NCI-H146 (cell line): ENCODE measurements around the gene MMADHC.

Source experiments
- DNase-seq: peaks from one replicate; lab custom pipeline; 2025; lab: John Stamatoyannopoulos, UW

The MMADHC gene

GRCh38 chr2:149556452-149556851 lies 31.1 kb downstream of the MMADHC start:
- DNase-seq: no peak

- no peak for DNase-seq
These were observed 34.7 kb downstream of the MMADHC start for GRCh38 chr2:149552830-149553229.

- DNase-seq: no peak
These were observed 35.3 kb downstream of the MMADHC start for GRCh38 chr2:149552226-149552625.

GRCh38 chr2:149544692-149545091 lies 42.9 kb downstream of the MMADHC start:
- DNase-seq: no peak

- no peak for DNase-seq
These were observed 43.7 kb downstream of the MMADHC start for GRCh38 chr2:149543845-149544244.

GRCh38 chr2:149540138-149540537 lies 47.4 kb downstream of the MMADHC start:
- no peak for DNase-seq

- DNase-seq: no peak
These were observed 49.3 kb downstream of the MMADHC start for GRCh38 chr2:149538138-149538833.

GRCh38 chr2:149537092-149537726 lies 50.4 kb downstream of the MMADHC start:
- no peak for DNase-seq

- no peak for DNase-seq
These were observed 50.9 kb downstream of the MMADHC start for GRCh38 chr2:149536649-149537048.

- DNase-seq: no peak
These were observed 52.9 kb downstream of the MMADHC start for GRCh38 chr2:149534674-149535073.

- DNase-seq: no peak
These were observed 58.6 kb downstream of the MMADHC start for GRCh38 chr2:149528983-149529382.

- no peak for DNase-seq
These were observed 59.4 kb downstream of the MMADHC start for GRCh38 chr2:149527998-149528755.

- no peak for DNase-seq
These were observed 60.9 kb downstream of the MMADHC start for GRCh38 chr2:149526689-149527088.

- no peak for DNase-seq
These were observed 62.3 kb downstream of the MMADHC start for GRCh38 chr2:149525323-149525722.
